ENCODE results near the gene C16orf96.

GRCh38 chr16:4510131-4510530, 46.0 kb upstream of the C16orf96 start:
- TF ChIP-seq HDAC2 (IDR thresholded peaks at IDR 0.05; ENCODE audit: borderline replicate concordance in 1 of 2, low read depth in 2 of 2, low read length in 2 of 2), result no peak
- no peak for TF ChIP-seq SIRT6 (IDR thresholded peaks at IDR 0.05; ENCODE audit: low read length)
- TF ChIP-seq POLR2AphosphoS5 (IDR thresholded peaks at IDR 0.05; ENCODE audit: low read depth, low read length), result no peak; the same call in 1 of the 2 replicates
- no peak for TF ChIP-seq CTCF (IDR thresholded peaks at IDR 0.05; ENCODE audit: control extremely low read depth in 1 of 3, insufficient read depth in 1 of 3, low read depth in 1 of 3, low read length in 3 of 3)
- TF ChIP-seq EP300 (IDR thresholded peaks at IDR 0.05; ENCODE audit: borderline replicate concordance in 1 of 2, low read depth in 2 of 2, low read length in 2 of 2), result no peak
- no peak for TF ChIP-seq SIX5 (IDR thresholded peaks at IDR 0.05; ENCODE audit: low read depth, low read length)
- 0 out of 3 replicates have a peak, but pooled peaks of 1 of the 2 experiments have one; percentile 4 for TF ChIP-seq POLR2A (IDR thresholded peaks at IDR 0.05; ENCODE audit: control extremely low read depth in 1 of 2, low read depth in 2 of 2, low read length in 2 of 2)
- TF ChIP-seq GTF2F1 (IDR thresholded peaks at IDR 0.05; ENCODE audit: borderline replicate concordance, low read depth, low read length), result no peak
- TF ChIP-seq E2F6 (IDR thresholded peaks at IDR 0.05), result no peak

Data from H1 (cell line).